MM.1S (cell line): ENCODE data around the gene A4GALT.

Experiments
- DNase-seq: peaks from one replicate; pipeline ENCODE4 v3.0.0-alpha.2; 2015
- H2AFZ ChIP-seq: fragments of 300-600 bp; sonication (generic); 2 replicates; pipeline ENCODE4 v1.6.0; 2016; ENCODE audit warnings: antibody characterized with exemption, low read length
- H3F3A ChIP-seq: fragments of 300-600 bp; sonication (generic); 2 replicates; pipeline ENCODE4 v1.6.1; 2016; ENCODE audit warnings: mild to moderate bottlenecking, antibody characterized with exemption, low read length, moderate library complexity, mixed read lengths; ENCODE audit not compliant: insufficient read depth
- H3K27ac ChIP-seq: fragments of 300-600 bp; sonication (generic); 2 replicates; pipeline ENCODE4 v1.5.1; 2016; ENCODE audit warnings: mild to moderate bottlenecking, low read length
- H3K27me3 ChIP-seq: fragments of 300-600 bp; sonication (generic); replicated peaks from 2 replicates; pipeline ENCODE4 v1.6.0; 2016; ENCODE audit warnings: low read length; ENCODE audit not compliant: insufficient read depth
- H3K36me3 ChIP-seq: fragments of 300-600 bp; sonication (generic); replicated peaks from 2 replicates; pipeline ENCODE4 v1.6.1; 2016; ENCODE audit warnings: mild to moderate bottlenecking, low read length, mixed read lengths; ENCODE audit not compliant: insufficient read depth
- H3K4me1 ChIP-seq: fragments of 300-600 bp; sonication (generic); 2 replicates; pipeline ENCODE4 v1.6.1; 2016; ENCODE audit warnings: low read length, mixed read lengths
- H3K4me2 ChIP-seq: fragments of 300-600 bp; sonication (generic); 2 replicates; pipeline ENCODE4 v1.6.0; 2016; ENCODE audit warnings: low read depth, low read length
- H3K4me3 ChIP-seq: fragments of 300-600 bp; sonication (generic); 2 replicates; pipeline ENCODE4 v1.5.1; 2016; ENCODE audit warnings: low read length, mixed read lengths
- H3K79me2 ChIP-seq: fragments of 300-600 bp; sonication (generic); 2 replicates; pipeline ENCODE4 v1.6.1; 2016; ENCODE audit warnings: mixed run types, low read length, mixed read lengths
- H3K9ac ChIP-seq: fragments of 300-600 bp; sonication (generic); 2 replicates; pipeline ENCODE4 v1.6.1; 2016; ENCODE audit warnings: low read length, mixed read lengths
- H3K9me2 ChIP-seq: fragments of 300-600 bp; sonication (generic); replicated peaks from 2 replicates; pipeline ENCODE4 v1.6.1; 2016; ENCODE audit warnings: mild to moderate bottlenecking, low read length, mixed read lengths; ENCODE audit not compliant: insufficient read depth
- H3K9me3 ChIP-seq: fragments of 300-600 bp; sonication (generic); replicated peaks from 2 replicates; pipeline ENCODE4 v1.6.1; 2016; ENCODE audit warnings: mild to moderate bottlenecking, low read length, mixed read lengths; ENCODE audit not compliant: insufficient read depth
- H4K20me1 ChIP-seq: fragments of 300-600 bp; sonication (generic); 2 replicates; pipeline ENCODE4 v1.6.1; 2016; ENCODE audit warnings: mild to moderate bottlenecking, low read length, moderate library complexity, mixed read lengths; ENCODE audit not compliant: insufficient read depth
- EZH2 ChIP-seq: fragments of 300-600 bp; sonication (generic); optimal IDR thresholded peaks from 2 replicates; pipeline ENCODE3; 2017; ENCODE audit warnings: low read depth, mild to moderate bottlenecking, antibody characterized with exemption, low read length, mixed read lengths
- EZH2phosphoT487 ChIP-seq: fragments of 300-600 bp; sonication (generic); IDR thresholded peaks from 2 replicates; pipeline ENCODE4 v1.6.1; 2018; ENCODE audit warnings: antibody characterized with exemption, low read length
- TF ChIP-seq, protein P1 (sequence below): fragments of 300-600 bp; sonication (generic); IDR thresholded peaks from 2 replicates; pipeline ENCODE4 v1.5.1; 2016; ENCODE audit warnings: antibody characterized with exemption, low read length, mixed read lengths

A4GALT gene

DNA sequence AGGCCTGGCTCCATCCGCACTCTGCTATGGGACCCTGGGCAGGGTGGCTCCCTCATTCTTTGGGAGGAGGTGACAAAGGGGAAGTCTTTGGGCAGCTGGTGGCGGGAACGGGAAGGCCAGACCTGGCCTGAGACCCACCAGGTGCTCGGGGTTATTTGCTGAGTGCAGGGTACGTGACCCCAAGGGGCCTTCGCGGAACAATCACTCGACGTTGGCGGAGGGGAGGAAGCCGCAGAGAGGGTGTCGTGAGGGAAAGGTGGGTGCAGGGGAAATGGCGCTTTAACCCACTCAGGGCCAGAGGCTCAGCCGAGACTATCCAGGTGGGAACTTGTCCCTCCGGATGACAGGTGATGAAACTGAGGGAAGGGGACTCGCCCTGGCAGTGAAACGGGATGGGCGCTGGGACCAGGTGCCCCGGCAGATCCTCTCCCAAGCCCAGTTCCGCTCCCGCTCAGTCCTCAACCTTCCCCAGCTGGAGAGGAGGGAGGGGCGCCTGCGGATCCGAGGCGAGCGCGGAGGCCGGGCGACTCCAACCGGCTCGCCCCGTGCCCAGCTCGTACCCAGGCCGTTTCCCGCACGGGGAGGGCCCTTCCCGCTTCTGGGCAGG is 911 bp downstream of the A4GALT start:
- Histone ChIP-seq H3K4me2 (peak overlapping the region; percentile 62; the same call in 1 of the 2 replicates), H3K9ac (peak overlapping the region; percentile 4; the same call in 1 of the 2 replicates), H3K9me3 (no peaks in the 10 kb centered on the region), H3K79me2 (no peaks in the 10 kb centered on the region), H3K36me3 (no peaks in the 10 kb centered on the region), H3K27ac (no peak overlapping the region), H3F3A (peaks cover 20% of the 10 kb centered on the region), H4K20me1 (no peaks in the 10 kb centered on the region), H3K4me1 (peaks cover 23% of the 10 kb centered on the region), H3K27me3 (peaks cover 33% of the 10 kb centered on the region), H2AFZ (0 out of 2 replicates have a peak overlapping the region, but pooled peaks have one; percentile 35), H3K9me2 (no peaks in the 10 kb centered on the region), H3K4me3 (peak overlapping the region; percentile 53)
- TF ChIP-seq EZH2 (no peak), EZH2phosphoT487 (no peak)
- TF ChIP-seq, protein P1, sequence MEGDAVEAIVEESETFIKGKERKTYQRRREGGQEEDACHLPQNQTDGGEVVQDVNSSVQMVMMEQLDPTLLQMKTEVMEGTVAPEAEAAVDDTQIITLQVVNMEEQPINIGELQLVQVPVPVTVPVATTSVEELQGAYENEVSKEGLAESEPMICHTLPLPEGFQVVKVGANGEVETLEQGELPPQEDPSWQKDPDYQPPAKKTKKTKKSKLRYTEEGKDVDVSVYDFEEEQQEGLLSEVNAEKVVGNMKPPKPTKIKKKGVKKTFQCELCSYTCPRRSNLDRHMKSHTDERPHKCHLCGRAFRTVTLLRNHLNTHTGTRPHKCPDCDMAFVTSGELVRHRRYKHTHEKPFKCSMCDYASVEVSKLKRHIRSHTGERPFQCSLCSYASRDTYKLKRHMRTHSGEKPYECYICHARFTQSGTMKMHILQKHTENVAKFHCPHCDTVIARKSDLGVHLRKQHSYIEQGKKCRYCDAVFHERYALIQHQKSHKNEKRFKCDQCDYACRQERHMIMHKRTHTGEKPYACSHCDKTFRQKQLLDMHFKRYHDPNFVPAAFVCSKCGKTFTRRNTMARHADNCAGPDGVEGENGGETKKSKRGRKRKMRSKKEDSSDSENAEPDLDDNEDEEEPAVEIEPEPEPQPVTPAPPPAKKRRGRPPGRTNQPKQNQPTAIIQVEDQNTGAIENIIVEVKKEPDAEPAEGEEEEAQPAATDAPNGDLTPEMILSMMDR: no peak
- DNase-seq: no peak

DNA sequence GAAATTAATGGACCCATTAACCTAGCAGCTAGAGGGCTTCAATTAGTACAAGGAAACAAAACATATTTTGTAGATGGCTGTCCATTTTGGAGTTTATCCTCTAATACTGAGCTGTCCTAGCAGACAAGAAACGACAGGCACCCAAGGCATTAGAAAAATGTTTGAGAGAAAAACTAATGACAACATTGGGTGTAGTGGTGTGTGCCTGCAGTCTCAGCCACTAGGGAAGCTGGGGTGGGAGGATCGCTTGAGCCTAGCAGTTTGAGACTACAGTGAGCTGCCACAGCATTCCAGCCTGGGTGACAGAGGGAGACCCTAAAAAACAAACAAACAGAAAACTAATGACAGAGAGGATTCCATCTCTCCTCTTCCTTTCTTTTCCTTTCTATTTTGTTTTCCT is 1.5 kb downstream of the A4GALT start:
- Histone ChIP-seq H3K36me3 (no peaks in the 10 kb centered on the region), H4K20me1 (no peaks in the 10 kb centered on the region), H3K9me2 (no peaks in the 10 kb centered on the region), H3K4me1 (peaks cover 23% of the 10 kb centered on the region), H3K79me2 (no peaks in the 10 kb centered on the region), H2AFZ (no peak overlapping the region), H3K27me3 (peaks cover 33% of the 10 kb centered on the region), H3K4me3 (no peak overlapping the region), H3K9me3 (no peaks in the 10 kb centered on the region), H3K27ac (no peak overlapping the region), H3K9ac (no peak overlapping the region), H3K4me2 (no peak overlapping the region), H3F3A (peaks cover 20% of the 10 kb centered on the region)
- TF ChIP-seq EZH2phosphoT487 (no peak), EZH2 (no peak)
- TF ChIP-seq, protein P1: no peak
- DNase-seq: no peak

DNA sequence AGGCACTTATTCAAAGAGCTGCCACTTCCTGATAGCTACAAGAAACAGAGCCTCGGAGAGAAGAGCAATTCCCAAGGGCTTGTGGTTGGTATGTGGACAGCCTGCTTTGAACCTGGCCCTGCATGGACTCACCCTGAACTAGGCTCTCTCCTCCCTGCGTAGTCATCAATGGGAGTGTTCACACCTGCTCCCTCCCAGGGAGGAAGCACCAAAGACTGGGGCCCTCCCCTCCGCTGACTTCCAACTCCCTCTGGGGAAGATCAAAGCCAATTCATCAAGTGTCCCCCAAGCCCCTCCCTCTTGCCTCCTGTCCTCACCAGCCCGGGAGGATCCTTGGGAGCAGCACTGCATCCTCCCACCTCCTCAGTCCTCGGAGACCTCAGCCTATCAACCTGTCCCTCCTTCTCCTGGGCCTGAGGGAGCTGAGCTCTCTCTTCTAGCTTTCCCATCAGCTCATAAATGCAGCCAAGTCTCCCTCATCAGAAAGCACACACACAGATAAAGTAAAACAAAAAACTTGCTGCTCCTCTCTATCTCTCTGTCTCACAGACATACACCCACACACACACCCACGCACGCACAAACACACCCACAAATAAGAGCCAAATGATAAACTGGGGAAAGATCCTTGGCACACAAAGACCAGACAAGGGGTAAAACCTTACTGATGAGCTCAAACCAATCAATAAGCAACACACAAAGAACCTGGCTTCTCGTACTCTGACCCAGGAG is 3.3 kb downstream of the A4GALT start:
- H3K27me3 ChIP-seq: peaks cover 25% of the 10 kb centered on the region
- H4K20me1 ChIP-seq: no peaks in the 10 kb centered on the region
- peak overlapping the region; percentile 84 for H3K4me2 ChIP-seq
- peak; percentile 24 for DNase-seq
- H3F3A ChIP-seq: peaks cover 20% of the 10 kb centered on the region
- no peaks in the 10 kb centered on the region for H3K79me2 ChIP-seq
- H3K4me1 ChIP-seq: peaks cover 23% of the 10 kb centered on the region
- H3K9ac ChIP-seq: peak overlapping the region; percentile 37; the same call in 1 of the 2 replicates
- no peaks in the 10 kb centered on the region for H3K36me3 ChIP-seq
- peak overlapping the region; percentile 85 for H3K27ac ChIP-seq
- no peak for TF ChIP-seq EZH2
- TF ChIP-seq, protein P1: no peak
- no peak for TF ChIP-seq EZH2phosphoT487
- no peaks in the 10 kb centered on the region for H3K9me3 ChIP-seq
- H3K9me2 ChIP-seq: no peaks in the 10 kb centered on the region
- peak overlapping the region; percentile 40 for H2AFZ ChIP-seq
- H3K4me3 ChIP-seq: peak overlapping the region; percentile 31
